ENCODE results near the gene HUNK. TPM values are rescaled to one million over a fixed set of nuclear protein-coding genes. Genes with fewer than 3 reads are reported as not detected.

The HUNK gene
- total and polyA plus RNA-seq, 8 donors: 2.6 to 17.0 (median 9.0) TPM

GRCh38 chr21:31837618-31838390 lies 35.0 kb upstream of the HUNK start:
- no peak overlapping the region for H3K27ac ChIP-seq
- no peaks in the 10 kb centered on the region for H3K36me3 ChIP-seq
- WGBS, 2 donors: 63 to 81% methylated on average over 3 of the region's 3 CpGs
- ATAC-seq: peak in 1 of 4 donors; percentile 53
- H3K4me1 ChIP-seq: no peaks in the 10 kb centered on the region
- peaks cover 0 to 3% (median 0%) of the 10 kb centered on the region in 4 donors for H3K27me3 ChIP-seq
- DNase-seq: no peak
- H3K4me3 ChIP-seq: no peak overlapping the region
- TF ChIP-seq CTCF (IDR thresholded peaks at IDR 0.05): no peak
- no peaks in the 10 kb centered on the region for H3K9me3 ChIP-seq
- intact Hi-C loops (cut with DNase I): no loop called here
- no peak for FAIRE-seq

- Histone ChIP-seq H3K36me3 (no peaks in the 10 kb centered on the region), H3K4me1 (no peaks in the 10 kb centered on the region), H3K4me3 (no peak overlapping the region), H3K9me3 (no peaks in the 10 kb centered on the region), H3K27me3 (peaks cover 0 to 3% (median 0%) of the 10 kb centered on the region in 4 donors), H3K27ac (no peak overlapping the region)
- FAIRE-seq: no peak
- intact Hi-C loops (cut with DNase I): no loop called here
- WGBS, 2 donors: 77 to 82% methylated on average over 5 of the region's 5 CpGs
- no peak for ATAC-seq
- no peak for TF ChIP-seq CTCF (IDR thresholded peaks at IDR 0.05)
- no peak for DNase-seq
Observed at GRCh38 chr21:31838586-31839355, 34.0 kb upstream of the HUNK start.

GRCh38 chr21:31844206-31844605 lies 28.6 kb upstream of the HUNK start:
- Histone ChIP-seq H3K27ac (no peak overlapping the region), H3K27me3 (peaks cover 0 to 3% (median 0%) of the 10 kb centered on the region in 4 donors), H3K36me3 (no peaks in the 10 kb centered on the region), H3K4me3 (no peak overlapping the region), H3K4me1 (no peaks in the 10 kb centered on the region), H3K9me3 (no peaks in the 10 kb centered on the region)
- DNase-seq (no peak), ATAC-seq (no peak), FAIRE-seq (no peak)
- no peak for TF ChIP-seq CTCF (IDR thresholded peaks at IDR 0.05)
- intact Hi-C loops (cut with DNase I): no loop called here

- no peak for TF ChIP-seq CTCF (IDR thresholded peaks at IDR 0.05)
- DNase-seq: no peak
- Histone ChIP-seq H3K4me1 (no peaks in the 10 kb centered on the region), H3K4me3 (no peak overlapping the region), H3K27ac (no peak overlapping the region), H3K9me3 (no peaks in the 10 kb centered on the region), H3K36me3 (no peaks in the 10 kb centered on the region), H3K27me3 (peaks cover 0 to 3% (median 0%) of the 10 kb centered on the region in 4 donors)
- WGBS, 2 donors: 71 to 72% methylated on average over 6 of the region's 6 CpGs
- no peak for ATAC-seq
- intact Hi-C loops (cut with DNase I): no loop called here
- no peak for FAIRE-seq
Observed at GRCh38 chr21:31845151-31845729, 27.6 kb upstream of the HUNK start.
